Glomerular visceral epithelial cell (primary cell): ENCODE data around the gene NAV3.

Experiments
- DNase-seq: peaks from one replicate; pipeline ENCODE4 v3.0.0-alpha.2; 2016; ENCODE audit errors: extremely low spot score

The NAV3 gene

GRCh38 chr12:77847060-77847541 is 16.4 kb downstream of the NAV3 start:
- DNase-seq: no peak

GRCh38 chr12:77847680-77848431 is 17.2 kb downstream of the NAV3 start:
- peak; percentile 49 for DNase-seq

GRCh38 chr12:77850129-77850528 is 19.4 kb downstream of the NAV3 start:
- no peak for DNase-seq

GRCh38 chr12:77850698-77851097 is 20.0 kb downstream of the NAV3 start:
- no peak for DNase-seq

- DNase-seq: no peak
Observed at GRCh38 chr12:77855548-77855947, 24.9 kb downstream of the NAV3 start.

GRCh38 chr12:77861317-77861716 is 30.6 kb downstream of the NAV3 start:
- no peak for DNase-seq

- DNase-seq: no peak
Observed at GRCh38 chr12:77865178-77865577, 34.5 kb downstream of the NAV3 start.

- DNase-seq: no peak
Observed at GRCh38 chr12:77878901-77879300, 48.2 kb downstream of the NAV3 start.

GRCh38 chr12:77882709-77883108 is 52.0 kb downstream of the NAV3 start:
- DNase-seq: no peak

- DNase-seq: peak; percentile 20
Observed at GRCh38 chr12:77888611-77889010, 57.9 kb downstream of the NAV3 start.

- DNase-seq: no peak
Observed at GRCh38 chr12:77891518-77892147, 60.9 kb downstream of the NAV3 start.

- DNase-seq: peak; percentile 47
Observed at GRCh38 chr12:77893918-77894317, 63.2 kb downstream of the NAV3 start.

GRCh38 chr12:77894556-77894955 is 63.9 kb downstream of the NAV3 start:
- no peak for DNase-seq

GRCh38 chr12:77895699-77896098 is 65.0 kb downstream of the NAV3 start:
- DNase-seq: no peak

- DNase-seq: no peak
Observed at GRCh38 chr12:77907936-77908335, 77.2 kb downstream of the NAV3 start.

GRCh38 chr12:77914081-77914488 is 83.4 kb downstream of the NAV3 start:
- DNase-seq: no peak

- DNase-seq: no peak
Observed at GRCh38 chr12:77915071-77915600, 84.4 kb downstream of the NAV3 start.

GRCh38 chr12:77916276-77916675 is 85.6 kb downstream of the NAV3 start:
- no peak for DNase-seq

GRCh38 chr12:77918046-77918445 is 87.4 kb downstream of the NAV3 start:
- no peak for DNase-seq

- DNase-seq: no peak
Observed at GRCh38 chr12:77919450-77919849, 88.8 kb downstream of the NAV3 start.

GRCh38 chr12:77923882-77924281 is 93.2 kb downstream of the NAV3 start:
- no peak for DNase-seq

GRCh38 chr12:77924703-77925102 is 94.0 kb downstream of the NAV3 start:
- DNase-seq: peak; percentile 1

GRCh38 chr12:77925536-77926108 is 94.9 kb downstream of the NAV3 start:
- DNase-seq: peak; percentile 89
